ENCODE results near the gene ADAP2.

ADAP2 gene

DNA sequence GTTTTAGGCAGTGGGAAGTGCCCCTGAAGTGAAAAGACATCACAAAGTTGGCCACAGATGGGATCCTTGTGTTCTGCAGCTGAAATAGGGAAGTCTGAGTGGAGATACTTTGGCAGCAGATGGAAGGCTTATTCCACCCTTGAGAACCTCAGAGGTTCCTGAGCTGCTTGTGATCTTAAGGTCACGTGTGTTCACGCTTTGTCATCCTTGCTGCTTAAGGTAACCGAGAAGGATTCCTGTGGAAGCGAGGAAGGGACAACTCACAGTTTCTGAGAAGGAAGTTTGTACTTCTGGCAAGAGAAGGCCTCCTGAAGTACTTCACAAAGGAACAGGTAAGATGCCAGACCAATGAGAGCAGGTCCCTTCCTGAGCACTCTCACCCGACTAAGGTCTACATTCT lies 12.2 kb downstream of the ADAP2 start:
- no peak for TF ChIP-seq CTCF (IDR thresholded peaks at IDR 0.05; ENCODE audit: extremely low read depth, missing control alignments)
- DNase-seq (ENCODE audit: low spot score): no peak

- TF ChIP-seq CTCF (IDR thresholded peaks at IDR 0.05; ENCODE audit: extremely low read depth, missing control alignments): no peak
- peak; percentile 51 for DNase-seq (ENCODE audit: low spot score)
Observed at GRCh38 chr17:30939051-30939689, 17.4 kb downstream of the ADAP2 start.

DNA sequence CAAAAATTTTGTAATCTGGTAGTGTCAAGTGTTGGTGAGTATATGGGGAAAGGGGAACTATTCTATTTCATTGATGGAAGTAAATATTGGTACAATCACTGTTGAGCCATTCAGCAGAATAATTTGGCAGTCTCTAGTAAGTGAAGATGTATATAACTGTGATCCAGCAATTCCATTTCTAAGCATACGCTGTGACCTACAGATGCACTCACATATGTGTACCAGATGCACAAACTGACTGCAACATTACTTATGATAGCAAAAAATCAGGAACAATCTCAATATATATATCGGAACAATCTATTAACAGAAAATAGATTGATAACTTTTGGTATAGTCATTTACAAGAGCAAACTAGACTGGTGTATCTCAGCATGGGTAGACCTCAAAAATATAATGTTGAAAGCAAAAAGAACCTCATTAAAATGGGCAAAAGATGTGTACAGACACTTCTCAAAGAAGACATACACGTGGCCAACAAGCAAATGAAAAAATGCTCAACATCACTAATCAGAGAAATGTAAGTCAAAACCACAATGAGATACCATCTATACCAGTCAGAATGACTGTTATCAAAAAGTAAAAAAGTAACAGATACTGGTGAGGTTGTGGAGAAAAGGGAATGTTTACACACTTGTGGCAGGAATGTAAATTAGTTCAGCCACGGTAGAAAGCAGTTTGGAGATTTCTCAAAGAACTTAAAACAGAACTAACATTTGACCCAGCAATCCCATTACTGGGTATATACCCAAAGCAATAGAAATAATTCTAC lies 20.7 kb downstream of the ADAP2 start:
- DNase-seq (ENCODE audit: low spot score): no peak
- TF ChIP-seq CTCF (IDR thresholded peaks at IDR 0.05; ENCODE audit: extremely low read depth, missing control alignments): no peak

GRCh38 chr17:30947796-30948195 lies 26.1 kb downstream of the ADAP2 start:
- TF ChIP-seq CTCF (IDR thresholded peaks at IDR 0.05; ENCODE audit: extremely low read depth, missing control alignments): no peak
- no peak for DNase-seq (ENCODE audit: low spot score)

DNA sequence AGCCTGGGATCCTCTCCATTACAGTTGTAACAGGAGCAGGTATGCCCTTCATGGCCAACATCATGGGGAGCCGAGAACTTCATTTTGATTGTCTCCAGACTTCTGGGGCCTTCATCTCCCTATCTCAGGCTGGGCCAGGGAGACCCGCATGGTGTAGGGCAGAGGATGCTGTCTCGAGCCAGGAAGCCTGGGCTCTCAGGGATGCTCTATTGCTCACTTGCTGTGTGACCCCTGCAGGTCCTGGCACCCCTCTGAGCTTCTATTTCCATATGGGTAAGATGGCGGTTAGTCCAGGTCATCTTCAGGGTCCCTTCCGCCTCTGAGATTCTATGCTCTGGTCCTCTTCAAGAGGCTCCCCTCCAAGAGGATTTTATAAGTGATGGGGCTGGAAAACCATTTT lies 28.4 kb downstream of the ADAP2 start:
- no peak for TF ChIP-seq CTCF (IDR thresholded peaks at IDR 0.05; ENCODE audit: extremely low read depth, missing control alignments)
- DNase-seq (ENCODE audit: low spot score): no peak

GRCh38 chr17:30950669-30951399 lies 29.1 kb downstream of the ADAP2 start:
- TF ChIP-seq CTCF (IDR thresholded peaks at IDR 0.05; ENCODE audit: extremely low read depth, missing control alignments): no peak
- DNase-seq (ENCODE audit: low spot score): no peak
